NT2/D1 (cell line): ENCODE results near the gene TLDC2.
A peak's percentile ranks its signal among the peaks of the same experiment; 100 is the strongest.

Experiments
- DNase-seq: peaks from one replicate; pipeline ENCODE4 v3.0.0-alpha.2; 2011; ENCODE audit warnings: low read depth, low spot score
- H3K27me3 ChIP-seq: 2 replicates; pipeline ENCODE4 v1.6.0; 2011; ENCODE audit warnings: mild to moderate bottlenecking; ENCODE audit not compliant: insufficient read length, insufficient read depth
- H3K36me3 ChIP-seq: 2 replicates; pipeline ENCODE4 v1.6.1; 2011; ENCODE audit warnings: mild to moderate bottlenecking, low read length, mixed read lengths; ENCODE audit not compliant: insufficient read depth, insufficient read length
- H3K4me1 ChIP-seq: 2 replicates; pipeline ENCODE4 v1.5.1; 2011; ENCODE audit not compliant: insufficient read depth, insufficient read length
- H3K4me3 ChIP-seq: 2 replicates; pipeline ENCODE4 v1.5.1; 2011; ENCODE audit warnings: low read depth; ENCODE audit not compliant: insufficient read length
- H3K9ac ChIP-seq: 2 replicates; pipeline ENCODE4 v1.6.0; 2011; ENCODE audit warnings: low read depth; ENCODE audit not compliant: insufficient read length
- H3K9me3 ChIP-seq: 2 replicates; pipeline ENCODE4 v1.5.1; 2011; ENCODE audit warnings: mild to moderate bottlenecking, low read length; ENCODE audit not compliant: insufficient read depth
- SUZ12 ChIP-seq: IDR thresholded peaks from 2 replicates; pipeline ENCODE4 v1.6.1; 2011; ENCODE audit not compliant: insufficient read length, insufficient read depth; ENCODE audit errors: extremely low read depth
- YY1 ChIP-seq: IDR thresholded peaks from 2 replicates; pipeline ENCODE4 v1.6.1; 2011; ENCODE audit not compliant: insufficient read length, insufficient read depth
- ZNF274 ChIP-seq: IDR thresholded peaks from 2 replicates; pipeline ENCODE4 v1.6.1; 2011; ENCODE audit warnings: mild to moderate bottlenecking, low read depth, low read length

The TLDC2 gene

DNA sequence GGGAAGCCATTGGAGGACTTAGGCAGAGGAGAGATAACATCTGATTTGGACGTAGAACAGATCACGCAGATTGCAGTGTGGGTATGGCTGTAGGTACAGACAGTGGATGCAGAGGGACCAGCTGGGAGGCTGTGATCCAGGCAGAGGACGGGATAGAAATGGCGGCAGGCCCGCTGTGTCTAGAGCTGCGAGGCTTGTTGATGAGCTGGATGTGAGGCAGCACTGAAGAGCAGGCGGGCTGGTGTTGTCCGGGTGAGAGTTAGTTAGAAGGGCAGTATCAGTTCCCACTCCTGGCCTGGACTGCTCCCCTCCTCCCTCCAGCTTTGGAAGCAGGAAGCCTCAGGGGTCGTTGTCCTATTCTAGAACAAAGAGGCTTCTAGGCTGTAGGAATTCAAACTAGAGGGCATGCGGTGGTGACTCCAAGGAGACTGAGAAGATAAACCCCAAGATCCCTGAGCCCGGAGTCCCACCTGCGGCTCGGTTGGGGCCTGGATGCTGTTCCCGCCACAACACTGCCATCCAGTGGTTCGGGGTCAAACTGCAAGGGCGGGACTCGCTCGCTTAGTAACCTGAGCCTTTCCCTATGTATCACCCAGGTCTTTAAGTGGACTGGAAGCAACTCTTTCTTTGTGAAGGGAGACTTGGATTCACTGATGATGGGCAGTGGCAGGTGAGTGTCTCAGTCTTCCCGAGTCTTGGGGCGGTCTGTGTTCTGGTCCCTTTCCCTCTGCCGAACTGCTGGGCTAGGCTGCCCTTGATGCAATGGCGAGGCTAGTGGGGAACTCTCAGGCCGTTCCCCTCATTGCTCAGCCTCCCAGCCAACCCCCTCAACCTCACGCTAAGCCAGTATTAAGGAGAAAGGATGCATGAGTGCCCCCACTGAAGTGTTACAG lies 11.2 kb downstream of the TLDC2 start:
- Histone ChIP-seq H3K4me3 (no peak overlapping the region), H3K9ac (peak overlapping the region; percentile 34)

DNA sequence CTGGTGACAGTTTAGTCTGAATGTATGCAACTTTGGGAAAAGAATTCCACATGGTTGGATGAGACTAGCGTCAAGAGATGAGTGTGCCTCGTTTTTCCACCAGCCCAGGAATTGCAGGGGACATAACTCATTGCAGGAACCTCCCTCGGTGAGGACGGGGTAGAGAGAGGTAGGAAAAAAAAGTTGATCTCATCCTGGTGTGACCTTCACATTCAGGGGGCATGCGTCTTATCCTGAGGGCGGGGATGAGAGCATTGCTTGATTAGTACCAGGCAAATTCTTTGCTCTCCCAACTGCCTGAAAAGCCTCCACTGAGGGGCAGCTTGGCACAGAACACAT lies 11.8 kb downstream of the TLDC2 start:
- no peaks in the 10 kb centered on the region for H3K27me3 ChIP-seq
- no peak for DNase-seq
- no peak for TF ChIP-seq SUZ12
- no peak for TF ChIP-seq ZNF274
- TF ChIP-seq YY1, result no peak
- H3K9me3 ChIP-seq, result no peaks in the 10 kb centered on the region
- H3K36me3 ChIP-seq, result peaks cover 2% of the 10 kb centered on the region
- H3K4me1 ChIP-seq, result peaks cover 10% of the 10 kb centered on the region
- no peak overlapping the region for H3K4me3 ChIP-seq
- H3K9ac ChIP-seq, result no peak overlapping the region

More for the DNA sequence above, 11.2 kb downstream of the TLDC2 start:
- TF ChIP-seq ZNF274 (no peak), YY1 (no peak), SUZ12 (no peak)
- Histone ChIP-seq H3K36me3 (peaks cover 2% of the 10 kb centered on the region), H3K9me3 (no peaks in the 10 kb centered on the region), H3K4me1 (peaks cover 10% of the 10 kb centered on the region), H3K27me3 (no peaks in the 10 kb centered on the region)
- DNase-seq, result peak; percentile 91

DNA sequence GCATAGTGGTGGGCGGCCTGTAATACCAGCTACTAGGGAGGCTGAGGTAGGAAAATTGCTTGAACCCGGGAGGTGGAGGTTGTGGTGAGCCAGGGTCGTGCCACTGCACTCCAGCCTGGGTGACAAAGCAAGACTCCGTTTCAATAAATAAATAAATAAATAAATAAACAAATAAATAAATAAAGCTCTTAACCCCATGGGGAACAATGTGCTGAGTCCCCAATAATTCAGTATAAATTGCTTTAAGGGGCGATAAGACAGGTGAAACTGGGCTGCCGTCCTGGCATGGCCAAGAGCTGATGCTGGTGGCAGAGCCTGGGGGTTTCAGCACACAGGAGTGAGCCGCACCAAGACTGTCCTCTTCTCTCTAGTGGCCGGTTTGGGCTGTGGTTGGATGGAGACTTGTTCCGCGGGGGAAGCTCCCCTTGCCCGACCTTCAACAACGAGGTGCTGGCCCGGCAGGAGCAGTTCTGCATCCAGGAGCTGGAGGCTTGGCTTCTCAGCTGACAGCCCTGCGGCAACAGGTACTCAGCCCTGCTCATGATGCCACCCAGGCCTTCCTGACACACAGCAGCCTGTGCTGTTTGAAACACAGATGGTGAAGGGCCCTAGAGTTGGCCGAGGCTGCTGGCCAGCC lies 13.1 kb downstream of the TLDC2 start:
- peaks cover 10% of the 10 kb centered on the region for H3K4me1 ChIP-seq
- TF ChIP-seq ZNF274 (no peak), SUZ12 (no peak), YY1 (no peak)
- H3K9ac ChIP-seq, result peak overlapping the region; percentile 27
- no peaks in the 10 kb centered on the region for H3K9me3 ChIP-seq
- peaks cover 2% of the 10 kb centered on the region for H3K36me3 ChIP-seq
- no peak overlapping the region for H3K4me3 ChIP-seq
- no peak for DNase-seq
- no peaks in the 10 kb centered on the region for H3K27me3 ChIP-seq

DNA sequence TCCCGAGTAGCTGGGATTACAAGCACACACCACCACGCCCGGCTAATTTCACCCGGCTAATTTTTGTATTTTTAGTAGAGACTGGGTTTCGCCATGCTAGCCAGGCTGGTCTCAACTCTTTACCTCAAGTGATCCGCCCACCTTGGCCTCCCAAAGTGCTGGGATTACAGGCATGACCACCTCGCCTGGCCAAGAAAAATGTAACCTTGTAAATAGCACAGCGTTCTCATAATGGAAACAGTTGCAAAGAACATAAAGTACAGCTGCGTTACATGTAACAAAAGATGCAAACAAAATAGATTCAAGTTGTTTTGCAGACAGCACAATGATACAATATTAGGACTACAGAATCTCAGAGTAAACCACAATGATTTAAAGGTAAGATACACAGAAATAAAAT lies 14.6 kb downstream of the TLDC2 start:
- Histone ChIP-seq H3K9me3 (no peaks in the 10 kb centered on the region), H3K27me3 (no peaks in the 10 kb centered on the region), H3K4me3 (no peak overlapping the region), H3K9ac (no peak overlapping the region), H3K4me1 (peaks cover 10% of the 10 kb centered on the region), H3K36me3 (peaks cover 2% of the 10 kb centered on the region)
- no peak for DNase-seq
- TF ChIP-seq YY1, result no peak
- TF ChIP-seq ZNF274, result no peak
- no peak for TF ChIP-seq SUZ12

DNA sequence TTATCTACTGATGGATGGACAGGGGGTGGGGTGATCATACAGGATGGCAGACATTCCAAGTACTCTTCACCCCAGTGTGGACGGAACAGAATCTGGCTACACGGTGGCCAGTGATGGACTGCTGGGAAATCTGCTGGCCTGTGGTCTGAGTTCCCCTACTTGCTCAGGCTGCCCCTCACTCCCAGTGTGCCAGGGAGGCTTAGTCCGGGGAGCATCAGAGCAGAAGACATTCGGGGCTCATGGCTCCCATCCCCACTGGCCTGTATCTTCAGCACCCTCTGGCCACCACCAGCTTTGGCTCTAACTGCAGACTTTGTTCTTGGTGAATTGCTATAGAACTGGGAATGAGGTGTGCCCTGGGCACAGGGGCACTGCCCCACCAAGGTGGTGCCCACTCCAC lies 15.3 kb downstream of the TLDC2 start:
- DNase-seq, result no peak
- no peak overlapping the region for H3K9ac ChIP-seq
- TF ChIP-seq ZNF274 (no peak), YY1 (no peak), SUZ12 (no peak)
- no peak overlapping the region for H3K4me3 ChIP-seq
- H3K4me1 ChIP-seq, result peaks cover 10% of the 10 kb centered on the region
- H3K27me3 ChIP-seq, result no peaks in the 10 kb centered on the region
- no peaks in the 10 kb centered on the region for H3K9me3 ChIP-seq
- H3K36me3 ChIP-seq, result peaks cover 2% of the 10 kb centered on the region

DNA sequence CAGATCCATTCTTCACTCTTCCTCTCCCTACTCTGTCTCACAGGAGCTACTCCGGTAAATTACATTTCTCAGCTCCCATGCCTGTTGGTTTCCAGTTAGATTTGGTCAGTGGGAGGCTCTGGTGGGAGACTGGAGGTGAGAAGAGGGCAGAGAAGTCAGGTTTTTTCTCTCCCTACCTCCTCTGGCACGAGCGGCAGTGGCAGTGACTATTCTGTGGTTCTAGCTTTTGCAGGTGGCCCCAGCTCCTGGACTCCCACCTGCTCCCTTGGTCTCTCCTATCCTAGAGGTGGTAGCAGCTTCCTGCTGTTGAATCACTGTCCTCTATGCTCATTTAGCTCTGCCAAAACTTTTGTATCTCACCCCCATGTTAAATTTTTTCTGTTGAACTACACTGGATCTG lies 17.9 kb downstream of the TLDC2 start:
- peaks cover 2% of the 10 kb centered on the region for H3K36me3 ChIP-seq
- H3K27me3 ChIP-seq, result no peaks in the 10 kb centered on the region
- no peaks in the 10 kb centered on the region for H3K9me3 ChIP-seq
- DNase-seq, result no peak
- H3K9ac ChIP-seq, result no peak overlapping the region
- H3K4me3 ChIP-seq, result no peak overlapping the region
- no peak for TF ChIP-seq YY1
- no peak for TF ChIP-seq ZNF274
- TF ChIP-seq SUZ12, result no peak
- peaks cover 3% of the 10 kb centered on the region for H3K4me1 ChIP-seq

DNA sequence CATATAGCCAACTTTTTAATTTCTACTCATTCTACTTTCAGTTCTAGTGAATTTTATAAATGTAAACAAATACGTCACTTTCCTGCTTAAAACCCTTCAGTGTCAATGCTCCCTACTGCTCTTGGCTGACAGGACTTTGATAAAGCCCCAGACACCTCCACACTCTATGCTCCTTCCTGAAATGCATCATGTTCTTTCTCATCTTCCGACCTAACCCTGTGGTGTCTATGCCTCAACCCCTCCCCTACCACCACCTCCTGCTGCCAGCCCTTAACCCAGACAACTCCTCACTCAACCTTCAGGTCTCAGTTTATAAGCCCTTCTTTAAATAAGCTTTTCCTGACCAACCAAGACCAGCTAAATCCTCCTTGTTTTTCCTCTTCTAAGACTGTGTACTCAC lies 19.1 kb downstream of the TLDC2 start:
- H3K27me3 ChIP-seq, result no peaks in the 10 kb centered on the region
- no peaks in the 10 kb centered on the region for H3K4me1 ChIP-seq
- H3K36me3 ChIP-seq, result no peaks in the 10 kb centered on the region
- no peak for DNase-seq
- TF ChIP-seq ZNF274 (no peak), YY1 (no peak), SUZ12 (no peak)
- H3K9ac ChIP-seq, result no peak overlapping the region
- no peak overlapping the region for H3K4me3 ChIP-seq
- no peaks in the 10 kb centered on the region for H3K9me3 ChIP-seq
